Fibroblast of lung (primary cell): Measurements from ENCODE around the gene GPR137C.

Experiments used
- EZH2 ChIP-seq: IDR thresholded peaks from 2 replicates; pipeline ENCODE4 v1.5.1; 2012; ENCODE audit warnings: low read length, control low read depth, mild to moderate bottlenecking; ENCODE audit errors: missing control alignments
- TF ChIP-seq, protein P1 (sequence below), 2 donors: IDR thresholded peaks in 1 of 2; conservative IDR thresholded peaks in 1 of 2; 1 replicate in 1 of 2; 2 replicates in 1 of 2; pipeline ENCODE4 v1.5.1; 2011 to 2012; ENCODE audit warnings: low read length in 2 of 2, control low read depth in 1 of 2, inconsistent platforms in 1 of 2, low read depth in 1 of 2, mild to moderate bottlenecking in 1 of 2

DNA sequence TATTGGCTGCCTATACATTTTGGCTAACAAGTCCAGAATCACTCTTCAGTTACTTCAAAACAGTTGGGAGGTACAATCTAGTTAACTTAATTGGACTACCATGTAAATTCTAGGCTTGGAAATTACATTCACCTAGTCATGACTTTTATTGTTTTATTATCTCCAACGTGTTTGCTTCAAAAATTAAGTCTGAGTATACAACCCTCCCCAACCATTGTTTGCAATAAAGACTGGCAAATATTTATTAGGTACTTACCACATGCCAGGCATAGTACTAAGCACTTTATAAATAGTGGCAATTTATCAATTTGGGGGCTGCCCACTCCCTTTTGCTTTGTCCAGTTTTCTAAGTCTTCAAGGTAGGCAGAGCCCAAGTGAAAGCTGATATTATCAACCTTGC is 30.6 kb upstream of the GPR137C start:
- TF ChIP-seq, protein P1, sequence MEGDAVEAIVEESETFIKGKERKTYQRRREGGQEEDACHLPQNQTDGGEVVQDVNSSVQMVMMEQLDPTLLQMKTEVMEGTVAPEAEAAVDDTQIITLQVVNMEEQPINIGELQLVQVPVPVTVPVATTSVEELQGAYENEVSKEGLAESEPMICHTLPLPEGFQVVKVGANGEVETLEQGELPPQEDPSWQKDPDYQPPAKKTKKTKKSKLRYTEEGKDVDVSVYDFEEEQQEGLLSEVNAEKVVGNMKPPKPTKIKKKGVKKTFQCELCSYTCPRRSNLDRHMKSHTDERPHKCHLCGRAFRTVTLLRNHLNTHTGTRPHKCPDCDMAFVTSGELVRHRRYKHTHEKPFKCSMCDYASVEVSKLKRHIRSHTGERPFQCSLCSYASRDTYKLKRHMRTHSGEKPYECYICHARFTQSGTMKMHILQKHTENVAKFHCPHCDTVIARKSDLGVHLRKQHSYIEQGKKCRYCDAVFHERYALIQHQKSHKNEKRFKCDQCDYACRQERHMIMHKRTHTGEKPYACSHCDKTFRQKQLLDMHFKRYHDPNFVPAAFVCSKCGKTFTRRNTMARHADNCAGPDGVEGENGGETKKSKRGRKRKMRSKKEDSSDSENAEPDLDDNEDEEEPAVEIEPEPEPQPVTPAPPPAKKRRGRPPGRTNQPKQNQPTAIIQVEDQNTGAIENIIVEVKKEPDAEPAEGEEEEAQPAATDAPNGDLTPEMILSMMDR (conservative IDR thresholded peaks at IDR 0.05 in 1 of 2, IDR thresholded peaks at IDR 0.05 in 1 of 2; ENCODE audit: low read depth in 1 of 2, low read length in 2 of 2), result no peak
- TF ChIP-seq EZH2, result no peak
